Skeletal muscle cell (primary cell): ENCODE results near the gene RAD17.
A peak's percentile ranks its signal among the peaks of the same experiment; 100 is the strongest.
"Not testable (repeated sequence)": the region's sequence is repeated elsewhere in the genome, so short reads cannot be mapped to it uniquely, and the experiment has no call there.

Source experiments
- DNase-seq: peaks from one replicate; pipeline ENCODE4 v3.0.0-alpha.2; 2010; ENCODE audit warnings: low read depth
- H3K4me3 ChIP-seq: 2 replicates; pipeline ENCODE4 v1.5.1; 2011; ENCODE audit warnings: low read depth, mild to moderate bottlenecking, control low read depth, low read length, moderate library complexity

RAD17 gene, protein sequence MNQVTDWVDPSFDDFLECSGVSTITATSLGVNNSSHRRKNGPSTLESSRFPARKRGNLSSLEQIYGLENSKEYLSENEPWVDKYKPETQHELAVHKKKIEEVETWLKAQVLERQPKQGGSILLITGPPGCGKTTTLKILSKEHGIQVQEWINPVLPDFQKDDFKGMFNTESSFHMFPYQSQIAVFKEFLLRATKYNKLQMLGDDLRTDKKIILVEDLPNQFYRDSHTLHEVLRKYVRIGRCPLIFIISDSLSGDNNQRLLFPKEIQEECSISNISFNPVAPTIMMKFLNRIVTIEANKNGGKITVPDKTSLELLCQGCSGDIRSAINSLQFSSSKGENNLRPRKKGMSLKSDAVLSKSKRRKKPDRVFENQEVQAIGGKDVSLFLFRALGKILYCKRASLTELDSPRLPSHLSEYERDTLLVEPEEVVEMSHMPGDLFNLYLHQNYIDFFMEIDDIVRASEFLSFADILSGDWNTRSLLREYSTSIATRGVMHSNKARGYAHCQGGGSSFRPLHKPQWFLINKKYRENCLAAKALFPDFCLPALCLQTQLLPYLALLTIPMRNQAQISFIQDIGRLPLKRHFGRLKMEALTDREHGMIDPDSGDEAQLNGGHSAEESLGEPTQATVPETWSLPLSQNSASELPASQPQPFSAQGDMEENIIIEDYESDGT

GRCh38 chr5:69369340-69370121, at the start of gene RAD17, which contains the start of the genes AK6 and TAF9:
Gene RAD17, plus strand, starts transcription at chr5:69369818. Its CDS starts 2,391 bp downstream, at chr5:69372209.
Gene AK6, minus strand, starts transcription at chr5:69369520. Its CDS starts 30 bp downstream, at chr5:69369490.
Gene TAF9, minus strand, starts transcription at chr5:69369520. Its CDS starts 3,783 bp downstream, at chr5:69365737.
- peak; percentile 69 for DNase-seq
- H3K4me3 ChIP-seq: peak within 1 kb of the TSS; percentile 94

GRCh38 chr5:69326365-69326764, 43.3 kb upstream of the RAD17 start:
- no peak overlapping the region for H3K4me3 ChIP-seq
- DNase-seq: no peak

GRCh38 chr5:69329905-69330489, 39.6 kb upstream of the RAD17 start:
- DNase-seq: no peak
- H3K4me3 ChIP-seq: no peak overlapping the region

GRCh38 chr5:69331528-69332445, 37.8 kb upstream of the RAD17 start:
- H3K4me3 ChIP-seq: peak overlapping the region; percentile 64
- DNase-seq: no peak

- not testable (repeated sequence) for DNase-seq, H3K4me3 ChIP-seq
Observed at GRCh38 chr5:69333668-69334315, 35.8 kb upstream of the RAD17 start.

GRCh38 chr5:69334793-69335268, 34.8 kb upstream of the RAD17 start:
- no peak overlapping the region for H3K4me3 ChIP-seq
- DNase-seq: peak; percentile 19

DNA sequence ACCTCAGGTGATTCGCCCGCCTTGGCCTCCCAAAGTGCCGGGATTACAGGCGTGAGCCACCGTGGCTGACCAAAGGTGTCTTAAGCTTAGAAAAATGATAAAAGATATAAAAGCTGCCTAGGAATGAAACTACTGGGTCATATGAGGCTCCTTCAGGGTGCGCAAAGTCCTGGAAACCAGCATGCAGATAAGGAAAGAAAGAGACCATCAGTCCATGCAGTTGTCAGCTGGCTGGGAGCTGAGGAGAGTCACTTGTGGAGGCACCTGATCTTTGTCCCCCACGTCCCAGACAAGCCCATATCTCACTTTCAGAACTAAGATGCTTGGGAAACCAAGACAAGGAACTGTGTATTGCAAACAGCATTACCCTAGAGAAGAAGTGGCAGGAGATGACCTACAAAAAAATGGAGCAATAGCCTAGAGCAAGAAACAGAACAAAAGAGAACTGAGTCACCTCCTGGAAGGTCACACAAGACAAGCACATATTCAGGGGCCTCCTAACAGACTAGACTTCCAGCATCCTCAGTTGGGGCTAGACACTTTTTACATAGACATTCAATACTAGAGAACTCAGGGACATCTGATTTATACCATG, 34.2 kb upstream of the RAD17 start:
- no peak overlapping the region for H3K4me3 ChIP-seq
- DNase-seq: no peak

DNA sequence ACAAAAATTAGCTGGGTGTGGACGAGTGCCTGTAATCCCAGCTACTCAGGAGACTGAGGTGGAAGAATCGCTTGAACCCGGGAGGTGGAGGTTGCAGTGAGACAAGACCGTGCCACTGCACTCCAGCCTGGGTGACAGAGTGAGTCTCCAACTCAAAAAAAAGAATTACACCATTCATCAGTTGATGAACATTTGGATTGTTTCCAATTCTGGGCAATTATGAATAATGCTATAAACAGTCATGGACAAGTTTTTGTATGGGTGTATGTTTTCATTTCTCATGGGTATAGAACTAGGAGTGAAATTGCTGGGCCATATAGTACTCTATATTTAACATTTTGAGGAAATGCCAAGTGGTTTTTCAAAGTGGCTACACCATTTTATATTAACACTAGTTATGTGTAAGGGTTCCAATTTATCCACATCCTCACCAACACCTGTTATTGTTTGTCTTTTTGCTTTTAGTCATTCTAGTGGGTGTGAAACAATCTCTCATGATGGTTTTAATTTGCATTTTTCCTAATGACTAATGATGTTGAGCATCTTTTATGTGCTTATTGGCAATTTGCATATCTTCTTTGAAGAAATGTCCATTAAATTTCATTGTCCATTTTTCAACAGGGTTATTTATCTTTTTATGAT, 28.0 kb upstream of the RAD17 start:
- no peak overlapping the region for H3K4me3 ChIP-seq

GRCh38 chr5:69343083-69343482, 26.5 kb upstream of the RAD17 start:
- no peak overlapping the region for H3K4me3 ChIP-seq
- no peak for DNase-seq

More for the DNA sequence above, 28.0 kb upstream of the RAD17 start:
- DNase-seq: no peak

DNA sequence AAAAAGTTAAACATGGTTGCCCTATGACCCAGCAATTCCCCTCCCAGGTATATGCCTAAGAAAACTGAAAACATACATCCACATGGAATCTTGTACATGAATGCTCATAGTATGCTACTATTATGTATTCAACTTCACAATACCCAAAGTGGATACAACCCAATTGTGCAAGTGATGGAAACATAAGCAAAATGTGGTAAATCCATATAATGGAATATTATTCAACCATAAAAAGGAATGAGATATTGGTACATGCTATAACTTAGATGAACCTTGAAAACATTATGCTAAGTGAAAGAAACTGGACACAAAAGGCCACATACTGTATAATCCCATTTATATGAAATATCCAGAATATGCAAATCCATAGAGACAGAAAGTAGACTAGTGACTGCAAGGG, 19.0 kb upstream of the RAD17 start:
- H3K4me3 ChIP-seq: no peak overlapping the region
- no peak for DNase-seq

- no peak for DNase-seq
- H3K4me3 ChIP-seq: no peak overlapping the region
Observed at GRCh38 chr5:69359699-69360098, 9.9 kb upstream of the RAD17 start.

GRCh38 chr5:69360442-69360841, 9.2 kb upstream of the RAD17 start:
- no peak overlapping the region for H3K4me3 ChIP-seq
- DNase-seq: no peak

- DNase-seq: no peak
- no peak overlapping the region for H3K4me3 ChIP-seq
Observed at GRCh38 chr5:69364414-69364813, 5.2 kb upstream of the RAD17 start.

DNA sequence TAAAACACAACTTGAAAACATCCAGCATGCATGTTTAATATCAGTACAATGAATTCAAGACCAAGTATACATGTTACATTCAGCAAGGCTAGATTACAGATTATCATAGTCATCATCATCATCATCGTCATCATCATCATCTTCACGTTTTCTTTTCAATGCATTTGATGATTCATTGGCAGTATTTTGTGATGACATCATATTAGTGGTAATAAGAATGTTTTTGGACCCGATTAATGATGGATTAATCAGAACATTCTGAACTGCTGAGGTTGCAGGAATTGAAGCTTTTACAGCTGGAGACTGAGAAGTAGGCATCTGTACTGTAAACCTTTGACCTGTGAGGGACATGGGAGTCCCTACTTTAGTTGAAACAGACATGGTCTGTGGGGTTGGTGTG, 4.8 kb upstream of the RAD17 start:
- no peak overlapping the region for H3K4me3 ChIP-seq
- DNase-seq: no peak

GRCh38 chr5:69367697-69368279, 1.8 kb upstream of the RAD17 start:
- H3K4me3 ChIP-seq: peak overlapping the region; percentile 94
- DNase-seq: no peak

- peak; percentile 13 for DNase-seq
- H3K4me3 ChIP-seq: peak overlapping the region; percentile 94
Observed at GRCh38 chr5:69368458-69369339, 919 bp upstream of the RAD17 start.
